HFF-Myc (cell line): Measurements from ENCODE around the gene CDK5RAP2.

Experiments used
- DNase-seq: peaks from one replicate; pipeline ENCODE4 v3.0.0-alpha.2; 2011; ENCODE audit warnings: low read depth; ENCODE audit errors: extremely low read depth
- H3K4me3 ChIP-seq: replicated peaks from 2 replicates; pipeline ENCODE4 v1.5.1; 2011; ENCODE audit warnings: low read depth, mild to moderate bottlenecking, control low read depth, low read length
- CTCF ChIP-seq: IDR thresholded peaks from 2 replicates; pipeline ENCODE4 v1.5.1; 2012; ENCODE audit warnings: mild to moderate bottlenecking, low read depth, low read length, control low read depth; ENCODE audit errors: missing control alignments

The CDK5RAP2 gene

DNA sequence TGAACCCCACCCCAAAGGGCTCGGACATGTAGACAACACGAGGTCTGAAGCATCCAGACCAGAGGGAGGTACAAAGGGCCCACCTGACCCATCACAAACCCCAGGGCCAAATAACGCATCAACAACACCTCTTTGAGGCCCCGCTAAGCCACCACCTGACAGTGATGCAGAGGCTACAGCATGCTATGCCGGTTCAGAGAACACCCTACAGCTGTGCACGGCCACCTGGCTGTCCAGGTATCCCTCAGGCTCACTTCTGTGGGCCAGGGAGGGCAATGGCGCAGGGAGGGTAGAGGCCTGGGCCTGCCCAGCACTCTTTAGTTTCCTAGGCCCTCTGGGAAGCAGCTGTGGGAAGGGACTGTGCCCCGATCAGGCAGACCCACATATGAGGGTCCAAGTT, 190.1 kb downstream of the CDK5RAP2 start:
- no peak for TF ChIP-seq CTCF
- DNase-seq: no peak
- H3K4me3 ChIP-seq: no peak overlapping the region

DNA sequence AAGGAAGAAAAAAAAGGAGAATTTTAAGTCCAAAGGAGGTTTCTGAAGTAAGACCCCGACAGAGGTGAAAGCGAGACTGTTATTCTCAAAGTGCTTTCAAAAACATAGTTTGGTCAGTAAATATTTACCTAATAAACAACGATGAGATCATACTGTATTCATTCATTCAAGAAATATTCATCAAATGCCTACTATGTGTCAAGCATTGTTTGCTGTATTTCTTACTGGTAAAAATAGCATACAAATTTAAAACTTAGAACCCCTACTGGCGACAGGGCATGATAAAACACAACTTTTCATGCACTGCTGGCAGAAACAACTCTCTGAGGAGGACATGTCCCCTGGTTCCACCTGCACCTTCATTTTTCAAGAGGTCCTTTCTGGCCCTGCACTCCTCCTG, 190.7 kb downstream of the CDK5RAP2 start:
- H3K4me3 ChIP-seq: no peak overlapping the region
- no peak for TF ChIP-seq CTCF

GRCh38 chr9:120388003-120388855, 191.7 kb downstream of the CDK5RAP2 start:
- TF ChIP-seq CTCF: no peak
- no peak overlapping the region for H3K4me3 ChIP-seq
- no peak for DNase-seq

More for the DNA sequence above, 190.7 kb downstream of the CDK5RAP2 start:
- DNase-seq: no peak

DNA sequence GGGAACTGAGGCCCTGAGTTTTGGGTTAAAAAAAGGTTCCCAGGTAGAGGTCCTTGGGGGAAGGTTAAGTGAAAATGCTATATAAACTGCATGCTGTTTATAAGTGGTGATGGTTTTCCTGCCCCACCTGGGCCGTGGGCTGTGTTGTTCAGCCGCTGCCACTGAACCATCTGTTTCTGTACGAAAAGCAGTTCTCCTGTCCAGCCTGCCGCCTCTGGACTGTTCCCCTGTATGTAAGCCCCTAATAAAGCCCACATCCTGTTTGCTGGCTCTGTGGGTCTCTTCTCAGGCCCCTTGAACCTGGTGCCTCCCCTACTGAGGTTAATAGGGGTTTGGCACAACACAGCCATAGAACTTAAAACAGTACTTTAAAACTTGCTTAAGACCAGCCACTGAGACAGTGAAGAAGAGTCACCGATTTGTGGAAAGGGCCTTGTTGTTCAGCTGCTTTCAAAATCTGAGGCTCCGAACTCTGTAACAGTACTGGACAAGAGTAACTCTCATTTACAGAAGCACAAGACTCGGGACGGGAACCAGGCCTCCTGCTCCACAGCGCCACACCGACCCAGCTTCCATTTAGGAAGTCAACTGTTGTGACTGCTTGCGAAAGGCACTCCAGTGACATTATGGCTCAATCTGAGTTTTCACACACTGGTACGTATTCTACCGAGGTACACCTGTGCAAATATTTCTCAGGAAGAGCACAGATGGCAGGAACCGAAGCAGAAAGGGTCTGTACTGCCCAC, 192.5 kb downstream of the CDK5RAP2 start:
- DNase-seq: no peak
- no peak overlapping the region for H3K4me3 ChIP-seq
- TF ChIP-seq CTCF: no peak

DNA sequence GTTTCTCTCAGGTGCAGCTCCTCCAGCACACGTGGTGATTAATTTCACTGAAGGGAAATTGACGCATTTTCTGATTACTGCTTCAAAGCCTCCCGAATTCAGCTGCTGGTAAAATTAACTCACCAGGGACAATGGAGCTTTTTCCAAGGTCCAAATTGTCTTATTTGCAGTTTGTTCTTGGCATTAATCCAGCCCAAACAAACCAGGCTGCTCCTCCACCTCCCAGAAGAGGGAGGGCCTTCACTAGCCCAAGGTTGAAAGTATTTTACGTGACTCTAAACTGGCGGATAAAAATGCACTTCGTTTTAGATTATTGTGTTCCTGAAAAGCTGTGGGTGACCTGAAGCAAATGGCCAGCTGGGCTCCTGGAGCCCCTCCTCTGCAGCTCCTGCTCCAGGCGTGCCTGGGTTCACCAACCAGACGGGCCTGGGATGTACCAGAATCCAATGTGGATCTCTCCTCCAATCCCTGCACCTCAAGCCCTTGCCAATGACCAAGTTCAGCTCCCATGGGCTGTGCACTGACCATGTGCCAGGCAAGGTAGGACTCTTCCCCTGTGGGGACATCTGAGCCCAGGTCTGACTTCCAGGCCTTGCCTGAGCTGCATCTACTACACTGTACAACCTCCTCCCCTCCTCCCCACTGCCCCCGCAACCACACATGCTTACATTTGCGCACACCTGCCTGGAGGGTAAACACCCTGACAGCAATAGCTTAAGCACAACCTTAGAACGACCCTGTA, 193.4 kb downstream of the CDK5RAP2 start:
- TF ChIP-seq CTCF: no peak
- no peak for DNase-seq
- H3K4me3 ChIP-seq: no peak overlapping the region

DNA sequence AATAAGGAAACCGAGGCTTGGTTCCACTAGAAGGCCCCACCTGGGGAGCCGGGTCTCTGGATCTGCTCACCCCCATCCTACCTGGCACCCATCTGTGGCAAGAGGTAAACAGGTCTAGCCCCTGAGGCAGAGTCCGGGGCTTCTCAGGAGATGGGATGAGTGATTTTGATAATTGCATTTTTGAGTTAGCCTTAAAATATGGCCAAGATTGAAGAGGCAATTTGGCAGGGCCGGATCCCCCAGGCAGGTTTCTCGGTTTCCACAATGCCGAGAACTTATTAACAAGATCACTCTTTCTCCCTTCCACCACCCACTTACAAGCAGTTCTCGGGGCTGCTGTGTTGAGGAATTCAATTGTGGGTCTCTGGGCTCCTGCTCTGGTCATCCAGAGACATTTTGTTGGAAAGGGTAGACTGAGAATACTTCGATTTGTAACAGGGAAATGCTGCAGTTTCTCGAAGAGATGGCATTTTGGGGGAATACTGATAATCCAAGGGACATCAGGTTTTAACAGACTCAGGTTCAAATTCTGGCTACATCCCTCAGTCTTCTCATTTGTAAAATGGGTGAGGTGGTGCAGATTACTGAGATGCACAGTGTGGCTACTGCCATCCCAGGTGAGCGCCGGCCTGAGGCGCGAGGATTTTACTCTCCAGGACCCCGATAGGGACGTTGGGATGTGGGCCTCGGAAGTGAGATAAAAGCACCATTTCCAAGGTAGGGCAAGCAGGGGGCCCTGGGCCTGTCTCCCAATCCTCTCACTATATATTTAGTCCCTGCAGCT, 194.2 kb downstream of the CDK5RAP2 start:
- TF ChIP-seq CTCF: no peak
- no peak for DNase-seq

More for the DNA sequence above, 194.2 kb downstream of the CDK5RAP2 start:
- H3K4me3 ChIP-seq: no peak overlapping the region
